Measurements from ENCODE around the gene CFAP61. TPM values are rescaled to one million over a fixed set of nuclear protein-coding genes. Genes with fewer than 3 reads are reported as not detected.

The CFAP61 gene
- total RNA-seq, 6 donors from 2014 or later: 0.37 to 14.3 (median 6.1) TPM

DNA sequence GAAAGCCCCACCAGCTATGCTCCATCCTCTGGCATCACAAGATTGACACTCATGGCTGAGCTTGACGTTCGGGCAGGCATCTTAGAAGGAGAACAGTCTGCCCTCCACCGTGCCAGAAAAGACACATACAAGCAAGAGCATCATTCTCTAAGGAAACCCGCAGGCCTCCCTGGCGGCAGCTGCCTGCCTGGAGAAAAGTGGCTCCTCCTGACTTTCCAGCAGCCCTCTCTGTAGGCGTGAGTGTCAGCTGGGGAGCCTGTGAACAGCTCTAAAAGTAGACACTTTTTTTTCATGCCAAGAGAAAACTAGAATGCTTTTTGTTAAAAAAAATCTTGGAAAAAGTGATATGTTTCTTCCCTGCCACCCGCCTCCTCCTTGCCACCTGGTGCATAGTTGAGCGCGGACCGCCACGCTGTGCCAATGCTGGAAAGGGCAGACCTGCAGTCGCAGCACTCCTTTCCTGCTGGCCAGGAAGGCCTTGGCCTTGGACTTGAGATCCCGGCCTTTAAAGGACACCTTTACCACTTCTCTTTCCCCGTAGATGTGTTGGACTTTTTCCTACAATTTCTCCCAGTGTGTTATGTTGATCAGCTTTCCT, 285.9 kb downstream of the CFAP61 start:
- no peaks in the 10 kb centered on the region for H3K9me3 ChIP-seq
- DNase-seq (peak in 1 of 2 donors; percentile 57), ATAC-seq (ENCODE audit: low FRiP score in 2 of 2) (no peak)
- H3K27me3 ChIP-seq: no peaks in the 10 kb centered on the region
- 91 to 93% methylated on average over 12 to 14 of the region's 14 CpGs for WGBS, 2 donors
- H3K27ac ChIP-seq: no peak overlapping the region
- no peaks in the 10 kb centered on the region for H3K4me1 ChIP-seq
- no peak for TF ChIP-seq POLR2AphosphoS5 (IDR thresholded peaks at IDR 0.05)
- no peak overlapping the region for H3K4me3 ChIP-seq
- H3K36me3 ChIP-seq: no peaks in the 10 kb centered on the region

DNA sequence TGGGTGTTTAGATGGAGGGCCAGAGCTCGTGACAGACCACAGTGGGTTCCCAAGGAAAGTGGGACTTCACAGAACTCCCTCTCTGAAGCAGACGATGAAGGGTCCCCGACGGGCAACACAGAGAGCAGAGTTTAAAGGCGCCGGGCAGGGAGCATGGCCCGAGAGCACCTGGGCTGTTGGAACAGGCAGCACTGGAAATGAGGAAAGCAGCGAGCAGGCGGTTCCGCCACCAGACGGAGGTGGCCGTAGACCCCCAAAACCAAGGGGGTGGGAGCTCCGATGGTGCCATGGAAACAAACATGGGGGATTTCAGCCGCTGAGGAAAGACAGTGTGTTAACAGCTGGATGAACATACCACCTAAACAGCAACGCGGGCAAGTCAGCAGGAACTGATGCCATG, 288.1 kb downstream of the CFAP61 start:
- Histone ChIP-seq H3K9me3 (no peaks in the 10 kb centered on the region), H3K36me3 (no peaks in the 10 kb centered on the region), H3K27ac (no peak overlapping the region), H3K4me1 (no peaks in the 10 kb centered on the region), H3K27me3 (no peaks in the 10 kb centered on the region), H3K4me3 (no peak overlapping the region)
- no peak for ATAC-seq (ENCODE audit: low FRiP score in 2 of 2)
- DNase-seq: no peak
- WGBS, 2 donors: 88 to 90% methylated on average over 13 to 16 of the region's 16 CpGs
- no peak for TF ChIP-seq POLR2AphosphoS5 (IDR thresholded peaks at IDR 0.05)
- TF ChIP-seq POLR2A (IDR thresholded peaks at IDR 0.05): no peak
- no peak for TF ChIP-seq EP300 (IDR thresholded peaks at IDR 0.05)
- TF ChIP-seq, protein P1, sequence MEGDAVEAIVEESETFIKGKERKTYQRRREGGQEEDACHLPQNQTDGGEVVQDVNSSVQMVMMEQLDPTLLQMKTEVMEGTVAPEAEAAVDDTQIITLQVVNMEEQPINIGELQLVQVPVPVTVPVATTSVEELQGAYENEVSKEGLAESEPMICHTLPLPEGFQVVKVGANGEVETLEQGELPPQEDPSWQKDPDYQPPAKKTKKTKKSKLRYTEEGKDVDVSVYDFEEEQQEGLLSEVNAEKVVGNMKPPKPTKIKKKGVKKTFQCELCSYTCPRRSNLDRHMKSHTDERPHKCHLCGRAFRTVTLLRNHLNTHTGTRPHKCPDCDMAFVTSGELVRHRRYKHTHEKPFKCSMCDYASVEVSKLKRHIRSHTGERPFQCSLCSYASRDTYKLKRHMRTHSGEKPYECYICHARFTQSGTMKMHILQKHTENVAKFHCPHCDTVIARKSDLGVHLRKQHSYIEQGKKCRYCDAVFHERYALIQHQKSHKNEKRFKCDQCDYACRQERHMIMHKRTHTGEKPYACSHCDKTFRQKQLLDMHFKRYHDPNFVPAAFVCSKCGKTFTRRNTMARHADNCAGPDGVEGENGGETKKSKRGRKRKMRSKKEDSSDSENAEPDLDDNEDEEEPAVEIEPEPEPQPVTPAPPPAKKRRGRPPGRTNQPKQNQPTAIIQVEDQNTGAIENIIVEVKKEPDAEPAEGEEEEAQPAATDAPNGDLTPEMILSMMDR (IDR thresholded peaks at IDR 0.05): no peak

DNA sequence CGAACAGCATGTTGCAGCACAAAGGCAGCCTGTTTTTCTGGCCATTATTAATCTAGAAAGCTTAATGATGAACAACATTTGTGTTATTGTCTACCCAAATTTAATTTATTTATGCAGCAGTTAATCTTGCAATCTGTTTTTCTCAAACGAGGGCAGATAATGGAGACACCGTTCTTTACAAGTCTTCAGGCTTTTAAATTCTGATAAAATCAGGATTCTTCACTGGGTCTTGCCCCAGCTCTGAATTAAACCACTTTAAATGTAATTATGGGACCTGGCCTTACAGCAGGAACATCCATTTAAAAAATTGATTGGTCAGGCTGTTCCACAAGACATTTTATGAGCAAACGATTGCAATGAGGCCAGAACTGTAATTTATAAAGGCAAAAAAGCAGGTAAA, 289.0 kb downstream of the CFAP61 start:
- H3K9me3 ChIP-seq: no peaks in the 10 kb centered on the region
- no peak for DNase-seq
- H3K27ac ChIP-seq: no peak overlapping the region
- no peak overlapping the region for H3K4me3 ChIP-seq
- WGBS, 2 donors: 73 to 78% methylated on average over 4 of the region's 4 CpGs
- TF ChIP-seq, protein P1 (IDR thresholded peaks at IDR 0.05): no peak
- TF ChIP-seq EP300 (IDR thresholded peaks at IDR 0.05): no peak
- no peak for TF ChIP-seq POLR2AphosphoS5 (IDR thresholded peaks at IDR 0.05)
- H3K4me1 ChIP-seq: no peaks in the 10 kb centered on the region
- ATAC-seq (ENCODE audit: low FRiP score in 2 of 2): no peak
- H3K36me3 ChIP-seq: no peaks in the 10 kb centered on the region
- H3K27me3 ChIP-seq: no peaks in the 10 kb centered on the region

DNA sequence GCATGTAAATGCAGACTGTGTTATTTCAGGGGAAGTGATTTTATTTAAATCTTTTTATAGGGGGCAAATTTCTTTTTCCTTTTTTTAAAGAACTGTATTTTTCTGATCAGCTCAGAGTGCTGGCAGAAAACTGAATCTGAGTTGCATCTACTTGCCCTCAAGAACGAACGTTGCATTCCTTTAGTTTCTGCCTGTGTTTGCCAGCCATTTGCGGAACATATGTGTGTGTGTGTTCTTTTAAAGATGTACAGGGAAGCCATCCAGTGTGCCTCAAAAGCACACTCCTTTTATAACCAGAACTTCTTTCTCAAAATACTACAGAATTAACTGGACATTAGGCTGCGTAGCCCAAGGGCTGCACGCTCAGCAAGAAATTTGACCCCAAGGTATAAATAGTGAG, 289.7 kb downstream of the CFAP61 start:
- Histone ChIP-seq H3K27ac (no peak overlapping the region), H3K36me3 (no peaks in the 10 kb centered on the region), H3K4me1 (no peaks in the 10 kb centered on the region), H3K9me3 (no peaks in the 10 kb centered on the region), H3K4me3 (no peak overlapping the region), H3K27me3 (no peaks in the 10 kb centered on the region)
- TF ChIP-seq POLR2A (IDR thresholded peaks at IDR 0.05): no peak
- TF ChIP-seq, protein P1 (IDR thresholded peaks at IDR 0.05): no peak
- 66 to 74% methylated on average over 5 of the region's 5 CpGs for WGBS, 2 donors
- ATAC-seq (ENCODE audit: low FRiP score in 2 of 2) (no peak), DNase-seq (no peak)

DNA sequence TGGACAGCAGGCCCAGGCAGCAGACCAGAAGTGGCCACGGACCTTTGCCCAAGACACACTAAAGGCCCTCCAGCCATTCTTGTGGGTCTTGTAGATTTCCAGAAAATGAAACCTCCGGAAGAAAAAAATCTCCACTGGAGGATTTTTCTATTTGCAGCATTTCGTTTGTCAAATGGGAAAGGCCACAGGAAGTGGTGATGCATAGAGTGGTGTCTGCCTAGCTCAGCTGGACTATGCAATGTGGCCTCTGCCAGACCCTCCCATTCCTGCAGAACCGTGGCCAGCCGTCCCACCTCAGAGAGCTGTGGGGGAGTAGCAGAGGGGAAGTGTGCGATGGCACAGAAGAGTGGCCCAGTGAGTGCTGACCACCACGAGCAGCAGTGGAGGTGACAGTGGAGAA, 291.6 kb downstream of the CFAP61 start:
- no peaks in the 10 kb centered on the region for H3K36me3 ChIP-seq
- no peak for TF ChIP-seq POLR2A (IDR thresholded peaks at IDR 0.05)
- no peak for TF ChIP-seq POLR2AphosphoS5 (IDR thresholded peaks at IDR 0.05)
- TF ChIP-seq, protein P1 (IDR thresholded peaks at IDR 0.05): no peak
- no peak for TF ChIP-seq EP300 (IDR thresholded peaks at IDR 0.05)

More for the DNA sequence above, 291.6 kb downstream of the CFAP61 start:
- ATAC-seq (ENCODE audit: low FRiP score in 2 of 2) (no peak), DNase-seq (no peak)
- Histone ChIP-seq H3K9me3 (peaks cover 0 to 10% (median 6%) of the 10 kb centered on the region in 4 donors), H3K27me3 (no peaks in the 10 kb centered on the region), H3K4me1 (no peaks in the 10 kb centered on the region), H3K4me3 (no peak overlapping the region), H3K27ac (no peak overlapping the region)
- WGBS, 2 donors: 65 to 66% methylated on average over 7 of the region's 7 CpGs
